ENCODE results near the gene B4GALT2.

B4GALT2 gene

GRCh38 chr1:44002606-44003157 is 23.7 kb downstream of the B4GALT2 start:
- no peak for DNase-seq (ENCODE audit: low read depth, low spot score)

- DNase-seq (ENCODE audit: low read depth, low spot score): no peak
Observed at GRCh38 chr1:44008259-44008658, 29.2 kb downstream of the B4GALT2 start.

GRCh38 chr1:44010935-44011471 is 32.0 kb downstream of the B4GALT2 start:
- no peak for DNase-seq (ENCODE audit: low read depth, low spot score)

GRCh38 chr1:44012404-44012803 is 33.4 kb downstream of the B4GALT2 start:
- DNase-seq (ENCODE audit: low read depth, low spot score): no peak

GRCh38 chr1:44012941-44013609 is 34.1 kb downstream of the B4GALT2 start:
- no peak for DNase-seq (ENCODE audit: low read depth, low spot score)

GRCh38 chr1:44013949-44014348 is 34.9 kb downstream of the B4GALT2 start:
- no peak for DNase-seq (ENCODE audit: low read depth, low spot score)

- no peak for DNase-seq (ENCODE audit: low read depth, low spot score)
Observed at GRCh38 chr1:44014365-44015104, 35.5 kb downstream of the B4GALT2 start.

GRCh38 chr1:44015206-44015605 is 36.2 kb downstream of the B4GALT2 start:
- DNase-seq (ENCODE audit: low read depth, low spot score): no peak

GRCh38 chr1:44016041-44016889 is 37.3 kb downstream of the B4GALT2 start:
- no peak for DNase-seq (ENCODE audit: low read depth, low spot score)

GRCh38 chr1:44016890-44017400 is 37.9 kb downstream of the B4GALT2 start:
- DNase-seq (ENCODE audit: low read depth, low spot score): no peak

GRCh38 chr1:44019466-44019948 is 40.5 kb downstream of the B4GALT2 start:
- no peak for DNase-seq (ENCODE audit: low read depth, low spot score)

- no peak for DNase-seq (ENCODE audit: low read depth, low spot score)
Observed at GRCh38 chr1:44020464-44020863, 41.5 kb downstream of the B4GALT2 start.

GRCh38 chr1:44021156-44021555 is 42.1 kb downstream of the B4GALT2 start:
- DNase-seq (ENCODE audit: low read depth, low spot score): no peak

- DNase-seq (ENCODE audit: low read depth, low spot score): no peak
Observed at GRCh38 chr1:44021581-44022321, 42.7 kb downstream of the B4GALT2 start.

- DNase-seq (ENCODE audit: low read depth, low spot score): no peak
Observed at GRCh38 chr1:44024031-44024902, 45.3 kb downstream of the B4GALT2 start.

GRCh38 chr1:44024903-44025525 is 46.0 kb downstream of the B4GALT2 start:
- DNase-seq (ENCODE audit: low read depth, low spot score): no peak

GRCh38 chr1:44025816-44026215 is 46.8 kb downstream of the B4GALT2 start:
- DNase-seq (ENCODE audit: low read depth, low spot score): no peak

GRCh38 chr1:44027320-44027719 is 48.3 kb downstream of the B4GALT2 start:
- DNase-seq (ENCODE audit: low read depth, low spot score): no peak

- no peak for DNase-seq (ENCODE audit: low read depth, low spot score)
Observed at GRCh38 chr1:44029260-44029910, 50.4 kb downstream of the B4GALT2 start.
